ENCODE measurements around the gene DNAL1. TPM values are rescaled to one million over a fixed set of nuclear protein-coding genes. Genes with fewer than 3 reads are reported as not detected.

Gene DNAL1
- total RNA-seq, 4 donors from 2014 or later: 16.7 to 47.8 (median 23.9) TPM

DNA sequence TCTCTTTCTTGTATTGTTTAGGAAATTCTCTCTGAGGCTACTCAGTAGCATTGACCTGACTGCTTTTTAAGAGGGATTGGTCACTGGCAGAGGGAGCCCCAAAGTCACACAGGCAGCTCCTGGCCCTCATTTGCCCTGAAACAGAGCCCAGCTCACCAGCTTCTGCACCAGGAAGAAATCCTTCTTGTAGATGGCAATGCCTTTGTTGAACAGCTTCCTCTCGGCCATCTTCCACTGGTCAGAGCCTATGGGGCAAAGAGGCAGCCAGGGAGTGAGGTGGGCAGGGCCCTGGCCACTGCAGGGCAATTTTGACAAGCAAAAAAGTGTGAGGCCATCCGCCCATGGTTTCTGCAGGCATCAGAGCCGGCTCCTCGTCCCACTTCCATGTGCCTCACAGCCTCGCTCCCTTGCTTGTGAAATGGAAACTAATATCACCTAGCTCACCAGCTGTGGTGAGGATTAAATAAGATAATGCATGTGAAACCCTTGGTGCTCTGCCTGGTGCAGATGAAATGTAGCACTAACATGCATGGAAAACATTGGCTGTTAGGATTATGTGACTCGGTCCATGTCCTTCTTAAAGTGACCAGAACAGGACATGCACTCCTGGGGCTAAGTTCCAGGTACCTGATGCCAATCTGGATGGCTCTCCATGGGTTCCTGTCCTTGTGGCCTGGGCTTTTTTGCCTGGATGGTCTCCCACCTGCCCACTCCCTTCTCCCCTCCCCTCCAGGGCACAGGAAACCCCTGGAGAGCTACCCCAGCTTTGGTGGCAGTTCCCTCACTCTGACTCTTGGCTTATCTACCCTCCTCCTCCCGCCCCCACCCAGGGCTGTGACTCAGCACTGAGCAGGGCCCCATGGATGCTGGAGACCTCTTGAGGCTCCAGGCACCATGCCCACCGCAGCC is 80.6 kb downstream of the DNAL1 start:
- intact Hi-C loops (cut with DNase I): no loop called here

GRCh38 chr14:73726025-73726961 is 81.5 kb downstream of the DNAL1 start:
- Histone ChIP-seq H3K9me3 (no peaks in the 10 kb centered on the region), H3K4me1 (peaks cover 12 to 30% of the 10 kb centered on the region in 2 donors), H3K4me3 (replicated peaks in 1 of 3) (no peak overlapping the region), H3K36me3 (peaks cover 57 to 60% of the 10 kb centered on the region in 2 donors), H3K27me3 (no peaks in the 10 kb centered on the region), H3K27ac (peak overlapping the region in 2 of 3 donors; percentile 35 to 73)
- intact Hi-C loops (cut with DNase I): no loop called here
- no peak for DNase-seq
- TF ChIP-seq, protein P1, sequence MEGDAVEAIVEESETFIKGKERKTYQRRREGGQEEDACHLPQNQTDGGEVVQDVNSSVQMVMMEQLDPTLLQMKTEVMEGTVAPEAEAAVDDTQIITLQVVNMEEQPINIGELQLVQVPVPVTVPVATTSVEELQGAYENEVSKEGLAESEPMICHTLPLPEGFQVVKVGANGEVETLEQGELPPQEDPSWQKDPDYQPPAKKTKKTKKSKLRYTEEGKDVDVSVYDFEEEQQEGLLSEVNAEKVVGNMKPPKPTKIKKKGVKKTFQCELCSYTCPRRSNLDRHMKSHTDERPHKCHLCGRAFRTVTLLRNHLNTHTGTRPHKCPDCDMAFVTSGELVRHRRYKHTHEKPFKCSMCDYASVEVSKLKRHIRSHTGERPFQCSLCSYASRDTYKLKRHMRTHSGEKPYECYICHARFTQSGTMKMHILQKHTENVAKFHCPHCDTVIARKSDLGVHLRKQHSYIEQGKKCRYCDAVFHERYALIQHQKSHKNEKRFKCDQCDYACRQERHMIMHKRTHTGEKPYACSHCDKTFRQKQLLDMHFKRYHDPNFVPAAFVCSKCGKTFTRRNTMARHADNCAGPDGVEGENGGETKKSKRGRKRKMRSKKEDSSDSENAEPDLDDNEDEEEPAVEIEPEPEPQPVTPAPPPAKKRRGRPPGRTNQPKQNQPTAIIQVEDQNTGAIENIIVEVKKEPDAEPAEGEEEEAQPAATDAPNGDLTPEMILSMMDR (IDR thresholded peaks at IDR 0.05): no peak
- no peak for TF ChIP-seq POLR2A (IDR thresholded peaks at IDR 0.05)
- WGBS, 2 donors: 84 to 85% methylated on average over 11 to 14 of the region's 14 CpGs

More for the DNA sequence above, 80.6 kb downstream of the DNAL1 start:
- H3K9me3 ChIP-seq: no peaks in the 10 kb centered on the region
- H3K27ac ChIP-seq: peak overlapping the region in 2 of 3 donors; percentile 64 to 73
- no peak for TF ChIP-seq POLR2A (IDR thresholded peaks at IDR 0.05)
- TF ChIP-seq, protein P1 (IDR thresholded peaks at IDR 0.05): no peak
- DNase-seq: no peak
- peaks cover 62 to 66% of the 10 kb centered on the region in 2 donors for H3K36me3 ChIP-seq
- no peaks in the 10 kb centered on the region for H3K27me3 ChIP-seq
- peaks cover 8 to 24% of the 10 kb centered on the region in 2 donors for H3K4me1 ChIP-seq
- WGBS, 2 donors: 80 to 82% methylated on average over 8 of the region's 8 CpGs
- H3K4me3 ChIP-seq (replicated peaks in 1 of 3): no peak overlapping the region

- no peaks in the 10 kb centered on the region for H3K27me3 ChIP-seq
- peaks cover 48 to 51% of the 10 kb centered on the region in 2 donors for H3K36me3 ChIP-seq
- no peaks in the 10 kb centered on the region for H3K9me3 ChIP-seq
- H3K4me3 ChIP-seq (replicated peaks in 1 of 3): no peak overlapping the region
- WGBS, 2 donors: 90 to 100% methylated on average over 1 to 7 of the region's 7 CpGs
- TF ChIP-seq, protein P1 (IDR thresholded peaks at IDR 0.05): no peak
- no peak for TF ChIP-seq POLR2A (IDR thresholded peaks at IDR 0.05)
- H3K27ac ChIP-seq: peak overlapping the region in 1 of 3 donors; percentile 35
- intact Hi-C loops (cut with DNase I): no loop called here
- no peak for DNase-seq
- H3K4me1 ChIP-seq: peaks cover 12 to 30% of the 10 kb centered on the region in 2 donors
Measured at GRCh38 chr14:73727166-73727565, 82.4 kb downstream of the DNAL1 start.

- peak; percentile 77 to 86 for DNase-seq
- Histone ChIP-seq H3K4me1 (peaks cover 12 to 30% of the 10 kb centered on the region in 2 donors), H3K9me3 (no peaks in the 10 kb centered on the region), H3K27me3 (no peaks in the 10 kb centered on the region), H3K4me3 (replicated peaks in 1 of 3) (no peak overlapping the region), H3K36me3 (peaks cover 42 to 44% of the 10 kb centered on the region in 2 donors), H3K27ac (peak overlapping the region in 2 of 3 donors; percentile 22 to 37)
- TF ChIP-seq, protein P1 (IDR thresholded peaks at IDR 0.05): peak; percentile 84 to 96 (median 92)
- no peak for TF ChIP-seq POLR2A (IDR thresholded peaks at IDR 0.05)
- 32 to 34% methylated on average over 6 of the region's 6 CpGs for WGBS, 2 donors
- intact Hi-C loops (cut with DNase I): loop anchor here (2.0 kb wide), 1 partner anchor 98 kb away; no protein-coding TSS in a partner anchor
Measured at GRCh38 chr14:73728717-73729330, 84.0 kb downstream of the DNAL1 start.
